Measurements from ENCODE around the gene PDLIM3. TPM values are rescaled to one million over a fixed set of nuclear protein-coding genes. Genes with fewer than 3 reads are reported as not detected.

The PDLIM3 gene
- total and polyA plus RNA-seq, 2 of the 13 experiments (the other 11 are each of a cell fraction or from before 2014, with no cell fraction given): 5.9 to 14.0 TPM

- intact Hi-C loops (cut with micrococcal nuclease; ENCODE audit: unreplicated experiment) (no loop called here), in situ Hi-C loops (cut with HindIII; ENCODE audit: extremely low pct_ligation_motif_present, low pct_unique_long_range_greater_than_20kb) (loop anchor here (25.0 kb wide), 1 partner anchor 574 kb away; no protein-coding TSS in a partner anchor)
- POLR2A ChIA-PET: no interaction called here
- Histone ChIP-seq H3K36me3 (replicated peaks in 1 of 2; ENCODE audit: control insufficient read depth in 1 of 2, insufficient read depth in 2 of 2, low read length in 2 of 2) (no peaks in the 10 kb centered on the region), H4K20me1 (ENCODE audit: insufficient read depth, low read length) (no peaks in the 10 kb centered on the region), H3K4me2 (ENCODE audit: low read depth, low read length) (no peak overlapping the region), H2AFZ (ENCODE audit: low read length) (no peak overlapping the region), H3K79me2 (ENCODE audit: insufficient read depth, low read length) (no peaks in the 10 kb centered on the region), H3K27me3 (ENCODE audit: control insufficient read depth in 1 of 2, insufficient read depth in 2 of 2, low read length in 2 of 2) (peaks cover 0 to 50% of the 10 kb centered on the region in 2 experiments; a peak in 4 of 5 replicates), H3K9ac (ENCODE audit: insufficient read depth, low read depth, low read length) (no peak overlapping the region), H3K4me1 (ENCODE audit: insufficient read depth, low read length) (peaks cover 10% of the 10 kb centered on the region), H3K27ac (ENCODE audit: extremely low read length, insufficient read depth, low read length) (no peak overlapping the region), H3K9me3 (ENCODE audit: low read length) (no peaks in the 10 kb centered on the region), H3K4me3 (replicated peaks in 1 of 3; ENCODE audit: insufficient read depth in 1 of 3, low read depth in 2 of 3, low read length in 3 of 3) (no peak overlapping the region)
- CTCF ChIA-PET (ENCODE audit: low intra/inter-chr PET ratio, low total read pairs): no interaction called here
- 65% methylated on average over 6 of the region's 6 CpGs for WGBS (ENCODE audit: low lambda C conversion rate)
- ATAC-seq: no peak
- FAIRE-seq: no peak
- TF ChIP-seq ZNF644 (CRISPR knock-in tag; IDR thresholded peaks at IDR 0.05; ENCODE audit: low read depth) (no peak), ZNF124 (CRISPR knock-in tag; IDR thresholded peaks at IDR 0.05) (no peak), ZNF10 (CRISPR knock-in tag; IDR thresholded peaks at IDR 0.05; ENCODE audit: borderline replicate concordance, low read depth) (no peak), ZC3H4 (CRISPR knock-in tag; IDR thresholded peaks at IDR 0.05; ENCODE audit: borderline replicate concordance) (no peak), MNT (IDR thresholded peaks at IDR 0.05) (no peak), GTF3A (CRISPR knock-in tag; conservative IDR thresholded peaks at IDR 0.05) (no peak), ZBTB37 (CRISPR knock-in tag; IDR thresholded peaks at IDR 0.05) (no peak), ZBTB39 (CRISPR knock-in tag; IDR thresholded peaks at IDR 0.05) (no peak), AGO1 (IDR thresholded peaks at IDR 0.05; ENCODE audit: low read depth, low read length, poor library complexity, severe bottlenecking) (no peak), ZNF512B (CRISPR knock-in tag; IDR thresholded peaks at IDR 0.05; ENCODE audit: borderline replicate concordance) (no peak), ARID3A (IDR thresholded peaks at IDR 0.05; ENCODE audit: low read depth, low read length) (no peak), ZNF781 (CRISPR knock-in tag; IDR thresholded peaks at IDR 0.05; ENCODE audit: borderline replicate concordance, not compliant biosample characterization) (no peak), YEATS4 (CRISPR knock-in tag; IDR thresholded peaks at IDR 0.05; ENCODE audit: borderline replicate concordance) (no peak), ZNF138 (CRISPR knock-in tag; IDR thresholded peaks at IDR 0.05; ENCODE audit: low read depth) (no peak), SP5 (CRISPR knock-in tag; IDR thresholded peaks at IDR 0.05; ENCODE audit: borderline replicate concordance, low read depth) (no peak)
- no peak for DNase-seq (ENCODE audit: low spot score)
- BruUV-seq (replicated peaks): no TSS peak
Measured at GRCh38 chr4:185463541-185463940, 71.8 kb downstream of the PDLIM3 start.
